ENCODE results near the gene GRAP2.
"Not testable (repeated sequence)": the region's sequence is repeated elsewhere in the genome, so short reads cannot be mapped to it uniquely, and the experiment has no call there.

The GRAP2 gene

GRCh38 chr22:39970742-39971141 is 69.9 kb downstream of the GRAP2 start:
- no peak for DNase-seq

- DNase-seq: no peak
Measured at GRCh38 chr22:39972641-39973040, 71.8 kb downstream of the GRAP2 start.

DNA sequence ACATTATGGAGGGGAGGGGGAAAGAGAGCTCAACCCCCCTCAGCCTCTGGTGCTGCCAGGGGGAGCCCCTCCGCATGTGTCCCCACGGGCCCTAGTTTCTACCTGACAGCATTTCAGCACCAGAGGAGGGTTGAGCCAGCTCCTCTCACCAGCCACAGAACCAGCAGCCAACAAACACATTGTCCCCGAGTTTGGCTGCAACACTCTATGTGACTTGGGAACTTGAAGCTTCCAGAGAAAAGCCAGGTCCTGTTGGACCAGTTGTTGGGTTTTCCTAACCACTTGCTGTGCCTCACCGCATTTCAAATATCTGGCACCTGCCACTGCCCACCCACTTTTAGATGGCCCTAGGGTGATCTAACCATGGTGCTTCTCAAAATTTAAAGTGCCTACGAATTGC is 72.8 kb downstream of the GRAP2 start:
- DNase-seq: no peak

- no peak for DNase-seq
Measured at GRCh38 chr22:39974065-39974464, 73.2 kb downstream of the GRAP2 start.

DNA sequence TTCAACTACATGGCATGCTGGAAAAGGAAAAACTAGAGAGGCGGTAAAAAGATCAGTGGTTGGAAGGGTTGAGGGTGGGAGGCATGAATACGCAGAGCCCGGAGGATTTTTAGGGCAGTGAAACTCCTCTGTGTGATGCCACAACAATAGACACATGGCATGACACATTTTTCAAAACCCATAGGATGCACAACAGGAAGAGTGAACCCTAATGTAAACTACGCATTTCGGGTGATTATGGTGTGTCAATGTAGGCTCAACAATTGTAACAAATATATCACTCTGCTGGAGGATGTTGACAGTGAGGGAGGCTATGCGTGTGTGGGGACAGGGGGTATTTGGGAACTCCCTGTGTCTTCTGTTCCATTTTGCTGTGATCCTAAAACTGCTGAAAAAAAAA is 78.2 kb downstream of the GRAP2 start:
- DNase-seq: no peak

DNA sequence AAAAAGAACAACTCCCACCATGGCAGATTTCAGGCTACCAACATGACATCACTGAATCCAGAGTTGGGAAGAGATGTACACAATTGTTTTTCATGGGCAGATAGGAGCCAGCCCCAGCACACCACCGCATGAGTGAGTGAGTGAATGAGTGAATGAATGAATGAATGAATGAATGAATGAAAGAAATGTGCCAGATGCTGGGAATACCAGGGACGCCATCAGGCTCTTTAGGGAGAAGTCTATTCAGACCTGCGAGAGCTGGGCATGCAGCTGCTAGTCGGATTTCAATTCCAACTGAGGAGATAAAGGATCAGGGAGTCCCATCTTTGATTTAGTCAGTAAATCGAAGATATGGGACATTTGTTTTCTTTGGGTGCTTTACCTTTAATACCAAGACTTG is 78.6 kb downstream of the GRAP2 start:
- no peak for DNase-seq

DNA sequence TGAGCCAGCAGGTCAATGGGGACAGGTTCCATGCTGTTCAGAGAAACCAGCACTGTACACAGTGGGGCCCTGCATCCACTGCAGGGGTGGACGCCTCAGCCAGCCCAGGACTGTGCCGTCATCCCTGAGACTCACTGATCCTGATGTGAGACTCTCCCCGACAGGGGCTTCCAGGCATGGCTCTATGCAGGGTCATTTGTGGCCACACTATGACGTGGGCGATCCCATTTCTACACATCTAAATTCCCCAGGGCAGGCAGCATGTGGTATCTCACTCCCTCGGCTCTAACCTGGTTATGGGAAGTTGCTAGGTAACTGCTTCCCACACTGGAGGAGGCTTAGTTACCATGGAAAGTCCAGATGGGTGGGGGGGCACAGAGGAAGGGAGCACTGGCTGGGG is 79.7 kb downstream of the GRAP2 start:
- no peak for DNase-seq

DNA sequence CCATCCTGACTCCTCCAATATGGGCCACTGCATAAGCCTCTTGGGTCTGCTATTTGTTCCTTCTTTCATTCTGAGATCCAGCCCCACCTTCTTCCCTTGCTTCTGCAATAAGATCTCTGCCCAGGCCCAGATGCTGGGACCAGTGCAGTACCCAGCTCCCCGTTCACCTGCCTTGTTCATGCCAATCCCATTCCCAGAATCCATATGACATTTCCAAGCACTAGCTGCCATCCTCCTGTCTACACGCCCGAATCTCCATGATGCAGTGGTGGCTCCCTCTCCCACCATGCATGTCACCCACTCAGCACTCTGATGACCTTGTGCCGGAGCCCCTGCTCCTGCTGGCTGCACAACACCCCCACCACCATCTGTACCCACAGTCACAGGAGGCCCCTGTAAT is 82.5 kb downstream of the GRAP2 start:
- no peak for DNase-seq

DNA sequence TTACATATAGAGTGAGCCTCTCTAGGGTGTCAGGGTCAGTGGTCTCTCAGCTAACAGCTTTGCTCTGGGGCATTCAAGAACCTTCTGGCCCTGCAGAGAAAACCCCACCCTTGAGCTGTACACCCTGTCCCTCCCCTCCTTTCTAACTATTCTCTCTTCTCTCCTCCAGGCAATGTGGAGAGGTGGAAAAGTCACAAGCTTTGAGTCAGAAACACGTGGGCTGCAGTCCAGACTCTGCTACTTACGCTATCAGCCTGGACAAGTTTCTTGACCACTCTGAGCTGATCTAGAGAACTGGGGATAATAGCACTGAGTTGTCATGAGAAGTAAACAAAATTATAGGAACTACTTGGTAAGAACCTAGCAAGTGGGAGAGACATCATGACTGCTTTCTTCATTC is 83.1 kb downstream of the GRAP2 start:
- no peak for DNase-seq

DNA sequence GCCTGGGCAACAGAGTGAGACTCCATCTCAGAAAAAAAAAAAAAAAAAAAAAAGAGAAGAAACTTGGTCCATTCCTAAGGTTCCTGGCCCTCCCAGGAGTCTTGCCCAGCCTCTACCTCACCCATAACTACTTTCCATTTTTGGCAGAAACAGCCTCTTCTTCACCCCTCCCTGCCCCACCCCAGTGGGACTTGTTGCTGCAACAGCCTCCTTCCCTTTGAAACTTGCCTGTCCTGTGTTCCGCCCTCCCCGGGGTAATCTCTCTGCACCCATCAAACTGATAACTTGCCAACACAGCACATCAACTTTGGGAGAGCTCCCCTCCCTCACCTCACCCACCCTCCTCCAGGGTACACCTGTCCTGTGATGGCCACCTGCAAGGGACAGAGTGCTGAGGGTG is 83.9 kb downstream of the GRAP2 start:
- DNase-seq: no peak

- DNase-seq: no peak
Measured at GRCh38 chr22:39985383-39986035, 84.6 kb downstream of the GRAP2 start.

DNA sequence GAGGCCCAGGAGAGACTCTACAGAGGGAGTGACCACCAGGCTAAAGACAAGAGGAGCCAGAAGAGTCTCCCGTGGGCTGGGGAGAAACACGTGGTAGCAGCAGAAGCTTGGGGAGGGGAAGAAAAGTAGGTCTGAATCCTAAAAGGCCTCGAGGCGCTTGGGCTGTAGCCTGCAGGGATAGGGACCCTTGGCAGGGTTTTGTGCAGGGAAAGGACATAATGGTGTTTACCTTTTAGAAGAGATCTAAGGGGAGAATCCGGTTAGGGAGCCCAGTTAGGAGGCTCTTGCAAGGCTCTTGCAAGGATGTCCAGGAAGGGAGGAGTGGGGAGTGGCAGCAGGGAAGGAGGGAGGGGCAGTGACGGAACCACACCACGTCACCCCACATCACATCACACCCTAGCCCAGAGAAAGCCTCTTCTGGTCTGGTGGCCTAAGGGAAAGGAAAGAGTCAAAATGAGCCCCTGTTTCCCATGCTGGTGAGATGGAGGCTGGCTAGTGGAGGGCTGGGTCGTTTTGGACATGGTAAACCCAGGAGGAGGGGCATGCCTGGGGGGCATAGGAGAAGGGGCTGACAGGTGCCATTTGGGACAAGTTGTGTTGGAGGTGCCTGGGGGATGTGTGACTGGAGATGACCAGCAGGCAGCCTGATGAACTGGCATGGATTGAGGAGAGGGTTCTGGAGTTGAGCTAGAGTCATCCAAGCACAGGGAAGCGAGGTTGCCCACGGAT is 87.7 kb downstream of the GRAP2 start:
- DNase-seq: no peak

DNA sequence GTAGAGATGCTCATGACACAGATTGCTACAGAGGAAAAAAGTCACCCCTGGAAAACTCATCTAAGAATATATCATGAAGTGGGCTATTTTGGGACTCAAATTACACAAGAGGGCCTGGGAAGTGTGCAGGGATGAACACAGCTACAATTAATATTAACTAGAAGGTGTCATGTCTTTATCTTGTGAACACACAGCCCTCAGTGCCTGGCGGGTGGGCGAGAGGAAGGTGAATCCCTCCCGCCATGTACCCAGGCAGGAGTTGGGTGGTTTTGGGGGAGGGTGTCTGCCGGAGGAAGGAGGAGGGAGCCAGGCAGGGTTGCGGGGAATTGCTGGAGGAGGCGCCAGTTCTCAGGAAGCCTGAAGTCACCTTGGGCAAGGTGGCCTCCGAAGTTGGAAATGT is 88.7 kb downstream of the GRAP2 start:
- no peak for DNase-seq

DNA sequence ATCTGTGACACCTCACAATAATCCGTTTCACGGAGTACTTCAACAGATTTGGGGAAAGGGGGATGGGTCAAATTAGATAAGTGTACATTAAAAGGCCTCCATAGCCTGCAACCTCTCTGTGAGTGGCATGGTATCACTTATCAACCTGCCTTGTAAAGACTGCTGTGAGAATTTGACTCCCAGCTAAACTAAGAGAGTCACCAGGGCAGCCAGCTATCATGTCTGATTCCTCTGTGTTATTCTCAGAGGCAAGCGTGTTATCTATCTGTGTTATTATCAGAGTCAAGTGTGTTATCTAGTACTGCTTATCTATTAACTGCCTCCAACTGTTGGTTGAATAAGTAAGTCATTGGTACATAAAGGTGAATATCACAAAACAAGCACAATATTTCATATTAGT is 89.8 kb downstream of the GRAP2 start:
- DNase-seq: no peak

- DNase-seq: no peak
Measured at GRCh38 chr22:39991159-39991860, 90.4 kb downstream of the GRAP2 start.

DNA sequence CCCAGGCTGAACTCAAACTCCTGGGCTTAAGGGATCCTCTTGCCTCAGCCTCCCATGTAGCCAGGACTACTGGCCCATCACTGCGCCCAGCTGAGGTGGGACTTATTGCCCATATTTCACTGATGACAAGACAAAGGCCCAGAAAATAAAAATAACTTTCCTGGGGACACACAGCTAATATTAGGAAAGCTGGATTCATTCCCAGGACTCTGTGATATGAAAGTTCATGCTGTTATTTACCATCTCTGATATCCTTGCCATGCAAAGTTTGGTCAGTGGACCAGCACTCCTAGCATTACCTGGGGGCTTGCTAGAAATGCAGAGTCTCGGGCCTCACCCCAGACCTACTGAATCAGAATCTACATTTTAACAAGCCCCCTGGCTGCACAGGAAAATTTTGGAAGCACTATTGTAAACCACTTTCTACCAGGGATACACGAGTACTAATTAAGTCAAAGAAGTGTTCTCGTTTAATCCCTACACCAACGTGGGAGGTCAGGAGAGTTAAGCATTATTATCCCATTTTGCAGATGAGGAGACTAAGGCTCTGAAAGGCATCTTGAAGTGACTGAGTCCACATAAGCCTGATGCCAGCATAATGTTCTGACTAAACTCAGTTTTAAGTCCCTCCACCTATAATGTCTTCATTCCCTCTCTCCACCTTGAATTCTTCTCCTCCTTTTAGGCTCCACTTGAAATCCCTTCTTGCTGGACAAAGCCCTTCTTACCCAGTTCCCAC is 91.4 kb downstream of the GRAP2 start:
- DNase-seq: no peak

- DNase-seq: not testable (repeated sequence)
Measured at GRCh38 chr22:39992894-39993293, 92.0 kb downstream of the GRAP2 start.

- no peak for DNase-seq
Measured at GRCh38 chr22:39994041-39994565, 93.2 kb downstream of the GRAP2 start.

DNA sequence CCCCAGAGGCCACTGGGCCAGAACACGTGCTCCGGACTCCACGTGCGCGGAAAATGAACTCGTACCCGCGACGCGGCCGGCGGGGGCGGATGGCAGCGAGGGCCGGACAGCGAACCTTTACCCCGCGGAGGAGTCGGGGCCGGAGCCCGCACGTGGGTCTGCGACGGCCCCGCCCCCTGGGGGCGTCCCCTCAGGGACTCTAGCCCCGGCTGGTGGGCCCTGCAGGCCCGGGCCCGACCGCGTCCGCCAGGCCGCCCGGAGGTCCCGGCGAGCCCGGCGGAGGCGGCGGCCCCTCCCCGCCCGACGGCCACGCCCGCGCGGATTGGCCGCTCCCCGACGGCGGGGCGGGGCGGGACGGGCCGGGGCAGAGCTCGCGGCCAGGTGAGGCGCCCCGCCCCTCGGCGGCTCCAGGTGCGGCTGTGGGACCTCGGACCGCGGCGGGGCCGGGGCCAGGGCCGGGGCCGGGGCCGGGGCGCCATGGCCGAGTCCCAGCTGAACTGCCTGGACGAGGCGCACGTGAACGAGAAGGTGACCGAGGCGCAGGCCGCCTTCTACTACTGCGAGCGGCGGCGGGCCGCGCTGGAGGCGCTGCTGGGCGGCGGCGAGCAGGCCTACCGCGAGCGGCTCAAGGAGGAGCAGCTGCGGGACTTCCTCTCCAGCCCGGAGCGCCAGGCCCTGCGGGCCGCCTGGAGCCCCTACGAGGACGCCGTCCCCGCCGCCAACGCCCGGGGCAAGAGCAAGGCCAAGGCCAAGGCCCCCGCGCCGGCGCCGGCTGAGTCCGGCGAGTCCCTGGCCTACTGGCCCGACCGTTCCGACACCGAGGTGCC is 93.9 kb downstream of the GRAP2 start, which contains the start of gene FAM83F:
FAM83F (plus strand) TSS at position 389 of the 827 bp plus-strand sequence; CDS start at position 478, 89 bp downstream.
- DNase-seq: no peak

- DNase-seq: no peak
Measured at GRCh38 chr22:39995393-39996252, 94.7 kb downstream of the GRAP2 start.

DNA sequence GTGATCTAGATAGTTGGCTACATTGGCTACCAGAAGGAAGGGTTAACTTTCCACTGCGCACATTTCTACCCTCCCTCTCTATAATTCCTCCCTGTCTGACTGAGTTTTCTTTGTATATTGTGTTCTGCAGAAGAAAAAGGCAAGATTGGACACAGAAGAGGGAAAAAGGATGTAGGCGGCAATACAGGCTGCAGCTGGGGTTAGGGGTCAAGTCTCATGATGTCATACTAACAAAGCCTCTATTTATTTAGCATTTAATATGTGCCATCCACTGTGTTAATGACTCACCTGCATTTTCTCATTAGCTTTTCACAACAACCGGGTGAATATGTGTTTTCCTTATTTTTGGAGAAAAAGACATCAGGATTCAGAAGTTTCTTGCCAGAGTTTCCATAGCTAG is 95.8 kb downstream of the GRAP2 start:
- DNase-seq: no peak
